Fibroblast of the aortic adventitia (primary cell): ENCODE measurements around the gene ZFP64. TPM values are rescaled to one million over a fixed set of nuclear protein-coding genes. Genes with fewer than 3 reads are reported as not detected.

Source experiments
- DNase-seq: peaks from one replicate; pipeline ENCODE4 v3.0.0-alpha.2; 2010; ENCODE audit warnings: low read depth
- H3K4me3 ChIP-seq: 2 replicates; pipeline ENCODE4 v1.5.1; 2011; ENCODE audit warnings: low read depth, mild to moderate bottlenecking, control low read depth, low read length, moderate library complexity
- total RNA-seq: library from RNA; depleted of rRNA; stranded (reverse); fragments of >200 nt; gene quantifications from 2 replicates; pipeline ENCODE4 v1.2.3, GENCODE V29; 2012; ENCODE audit warnings: low replicate concordance
- TF ChIP-seq, protein P1 (sequence below): IDR thresholded peaks from 2 replicates; pipeline ENCODE4 v1.5.1; 2011; ENCODE audit warnings: mild to moderate bottlenecking, low read length, control low read depth, inconsistent platforms; ENCODE audit not compliant: insufficient read depth

ZFP64 gene
- total RNA-seq, 1 donor = 21.9 TPM

DNA sequence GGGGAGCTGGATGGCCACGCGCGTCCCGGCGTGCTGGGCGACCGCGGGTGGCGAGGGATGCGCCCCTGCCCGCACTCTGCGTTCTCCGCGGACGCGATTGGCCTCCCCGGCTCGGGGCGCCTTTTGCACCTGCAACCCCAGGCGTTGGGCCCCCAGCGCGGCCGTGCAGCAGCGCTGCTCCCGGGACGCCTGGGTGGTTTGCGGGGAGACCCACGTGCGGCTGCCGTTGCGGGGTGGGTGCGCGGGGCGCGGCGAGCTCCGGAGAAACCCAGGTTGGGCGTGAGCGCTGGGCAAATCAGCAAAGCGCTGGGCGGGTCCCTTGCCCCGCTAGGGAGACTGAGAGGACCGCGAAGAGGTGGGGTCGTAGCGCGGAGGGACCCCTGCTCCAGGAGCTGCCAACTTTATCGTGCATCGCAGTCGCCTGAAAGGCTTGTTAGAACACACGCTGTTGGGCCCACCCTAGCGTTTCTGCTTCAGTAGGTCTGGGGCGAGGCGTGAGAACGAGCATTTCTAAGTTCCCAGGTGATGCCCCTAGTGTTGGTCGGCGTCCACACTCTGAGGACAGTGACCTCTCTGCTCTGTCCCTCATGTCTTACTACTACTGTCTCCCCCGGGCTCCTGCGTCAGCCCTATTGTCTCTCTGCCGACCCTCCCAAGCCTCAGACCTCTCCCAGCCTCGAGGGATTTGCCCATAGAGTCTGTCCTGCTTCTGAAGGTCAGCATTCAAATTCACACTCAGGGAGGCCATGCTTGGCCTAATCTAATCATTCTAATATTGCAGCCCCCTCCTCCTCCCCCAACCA is 538 bp upstream of the ZFP64 start:
- H3K4me3 ChIP-seq = peak overlapping the region; percentile 86
- DNase-seq = peak; percentile 11
- TF ChIP-seq, protein P1, sequence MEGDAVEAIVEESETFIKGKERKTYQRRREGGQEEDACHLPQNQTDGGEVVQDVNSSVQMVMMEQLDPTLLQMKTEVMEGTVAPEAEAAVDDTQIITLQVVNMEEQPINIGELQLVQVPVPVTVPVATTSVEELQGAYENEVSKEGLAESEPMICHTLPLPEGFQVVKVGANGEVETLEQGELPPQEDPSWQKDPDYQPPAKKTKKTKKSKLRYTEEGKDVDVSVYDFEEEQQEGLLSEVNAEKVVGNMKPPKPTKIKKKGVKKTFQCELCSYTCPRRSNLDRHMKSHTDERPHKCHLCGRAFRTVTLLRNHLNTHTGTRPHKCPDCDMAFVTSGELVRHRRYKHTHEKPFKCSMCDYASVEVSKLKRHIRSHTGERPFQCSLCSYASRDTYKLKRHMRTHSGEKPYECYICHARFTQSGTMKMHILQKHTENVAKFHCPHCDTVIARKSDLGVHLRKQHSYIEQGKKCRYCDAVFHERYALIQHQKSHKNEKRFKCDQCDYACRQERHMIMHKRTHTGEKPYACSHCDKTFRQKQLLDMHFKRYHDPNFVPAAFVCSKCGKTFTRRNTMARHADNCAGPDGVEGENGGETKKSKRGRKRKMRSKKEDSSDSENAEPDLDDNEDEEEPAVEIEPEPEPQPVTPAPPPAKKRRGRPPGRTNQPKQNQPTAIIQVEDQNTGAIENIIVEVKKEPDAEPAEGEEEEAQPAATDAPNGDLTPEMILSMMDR = peak; percentile 10

DNA sequence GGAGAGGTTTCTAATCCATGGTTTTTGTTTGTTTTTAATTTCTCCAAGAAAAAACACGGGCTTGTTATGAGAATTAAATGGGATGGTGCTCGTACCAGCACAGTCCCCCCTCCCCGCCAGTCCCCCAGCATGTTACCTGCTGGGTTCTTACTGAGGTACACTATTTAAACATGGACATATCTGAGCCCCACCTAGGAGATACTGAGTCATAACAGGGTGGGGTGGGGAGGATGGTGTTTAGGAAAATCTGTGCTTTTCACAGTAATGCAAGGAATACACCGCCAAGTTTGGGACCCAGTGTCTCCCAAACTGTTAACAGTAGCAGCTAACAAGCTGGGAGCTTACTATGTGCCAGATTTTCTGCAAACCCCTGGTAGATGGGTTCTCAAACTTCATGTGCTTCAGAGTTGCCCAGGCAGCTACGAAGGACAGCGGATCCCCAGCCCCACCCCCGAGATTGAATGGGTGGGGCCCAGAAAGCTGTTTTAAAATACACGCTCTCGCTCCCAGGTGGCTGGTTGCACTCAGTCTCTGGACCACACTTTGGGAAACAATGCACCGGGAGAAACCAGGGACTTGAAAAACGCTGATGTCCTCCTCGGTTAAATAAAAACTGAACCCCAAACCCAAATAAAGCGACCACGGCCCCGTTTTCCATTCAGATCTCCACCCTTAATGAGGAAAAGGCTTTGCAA is 995 bp downstream of the ZFP64 start:
- DNase-seq = peak; percentile 25
- peak overlapping the region; percentile 86 for H3K4me3 ChIP-seq
- TF ChIP-seq, protein P1 = no peak

DNA sequence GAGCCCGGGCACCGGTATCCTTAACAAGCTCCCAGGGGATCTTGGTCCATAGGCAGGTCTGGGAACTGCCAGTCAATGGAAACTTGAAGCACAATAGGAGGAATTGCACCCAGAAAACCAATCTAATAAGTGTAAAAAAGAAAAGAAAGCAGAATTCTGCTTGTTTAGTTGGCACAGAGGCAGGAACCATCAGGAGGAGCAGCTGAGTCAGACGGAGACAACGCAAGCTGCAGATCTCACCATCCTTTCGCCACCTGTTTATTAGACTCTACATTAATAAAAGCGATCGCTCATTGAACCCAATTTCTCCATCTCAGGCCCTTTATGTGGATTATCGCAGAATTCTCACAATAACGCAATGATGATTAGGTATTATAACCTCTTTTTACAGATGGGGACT is 9.8 kb downstream of the ZFP64 start:
- TF ChIP-seq, protein P1 = no peak
- DNase-seq = no peak

DNA sequence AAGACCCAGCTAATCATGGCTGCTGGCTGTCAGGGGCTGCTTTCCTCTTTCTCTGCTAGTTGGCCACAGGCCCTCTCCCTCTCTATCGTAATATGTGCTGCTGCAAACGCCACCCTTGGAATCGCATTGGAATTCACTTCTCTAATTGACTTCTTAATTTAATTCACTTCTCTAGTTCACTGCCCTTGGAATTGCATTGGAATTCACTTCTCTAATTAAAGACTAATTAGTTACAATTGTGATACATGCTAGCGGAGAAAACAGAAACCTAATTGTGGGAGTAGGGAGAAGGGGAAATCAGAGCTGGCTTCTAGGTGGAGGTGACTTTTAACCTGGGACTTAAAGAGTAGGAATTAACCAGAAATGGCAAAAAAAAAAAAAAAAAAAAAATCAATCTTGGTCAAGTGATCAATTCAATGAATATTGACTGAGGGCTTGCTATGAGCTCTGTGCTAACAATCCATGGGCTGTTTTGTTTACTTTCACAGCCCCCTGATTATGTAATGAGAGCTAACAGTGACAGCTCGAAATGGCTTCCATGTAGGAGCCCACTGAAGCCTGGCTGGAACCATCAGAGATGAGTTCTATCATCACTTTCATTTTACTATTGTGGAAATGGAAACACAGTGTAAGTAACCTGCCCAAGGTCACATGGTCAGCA is 11.3 kb downstream of the ZFP64 start:
- TF ChIP-seq, protein P1 = no peak
- DNase-seq = no peak
- no peak overlapping the region for H3K4me3 ChIP-seq

More for the DNA sequence above, 9.8 kb downstream of the ZFP64 start:
- no peak overlapping the region for H3K4me3 ChIP-seq

DNA sequence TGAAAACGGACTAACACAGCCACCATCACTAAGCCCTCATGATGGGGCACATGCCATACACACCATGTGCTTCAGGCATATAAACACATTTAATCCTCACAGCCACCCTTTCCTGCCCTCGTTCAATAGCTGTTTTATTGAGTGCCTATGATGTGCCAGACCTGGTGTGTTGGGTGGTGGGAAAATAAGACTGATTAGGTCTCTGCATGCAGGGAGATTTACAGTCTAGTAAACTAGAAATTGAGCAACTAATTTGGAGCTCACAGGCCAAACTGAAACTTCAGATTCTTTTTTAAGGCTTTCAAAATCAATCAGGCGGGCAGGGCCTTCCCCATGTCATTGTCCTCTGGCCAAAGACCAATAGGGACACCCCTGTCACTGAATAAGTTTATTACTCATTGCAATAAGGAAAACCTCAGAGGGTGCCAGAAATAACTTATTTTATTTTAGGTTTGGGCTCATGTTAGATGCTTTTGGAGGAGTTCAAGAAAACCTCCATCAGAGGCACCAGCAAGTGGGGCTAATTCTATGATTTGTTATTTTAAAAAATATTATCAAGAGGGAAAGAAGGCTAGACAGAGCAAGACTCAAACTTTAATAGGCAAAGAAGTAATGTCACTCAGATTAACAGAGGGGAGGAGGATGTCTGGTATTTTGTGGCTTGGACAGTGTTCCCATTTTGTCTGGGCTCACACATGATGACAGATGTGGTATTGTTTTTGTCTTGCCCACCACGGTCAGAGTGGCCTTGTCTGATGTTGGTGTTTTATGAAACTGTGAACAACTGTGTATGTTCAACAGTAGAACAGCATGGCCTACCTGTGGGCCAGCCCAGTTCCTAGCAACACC is 12.0 kb downstream of the ZFP64 start:
- H3K4me3 ChIP-seq = no peak overlapping the region
- TF ChIP-seq, protein P1 = no peak
- DNase-seq = no peak

DNA sequence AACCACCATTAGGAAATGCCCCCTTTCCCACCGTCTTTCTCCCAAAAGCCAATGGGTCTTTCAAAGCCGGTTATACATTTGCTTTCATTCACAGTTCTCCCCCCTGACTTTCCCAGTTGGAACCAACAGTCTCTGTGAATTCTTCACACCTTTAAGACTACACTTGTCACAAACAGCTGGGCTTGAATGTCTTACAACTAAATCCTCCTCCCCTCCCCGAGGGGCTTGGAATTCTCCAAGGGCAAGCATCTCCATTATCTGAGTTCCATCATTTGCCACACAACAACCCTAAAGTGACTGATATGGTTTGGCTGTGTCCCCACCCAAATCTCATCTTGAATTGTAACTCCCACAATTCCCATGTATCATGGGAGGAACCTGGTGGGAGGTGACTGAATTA is 12.9 kb downstream of the ZFP64 start:
- H3K4me3 ChIP-seq = no peak overlapping the region
- no peak for DNase-seq
- TF ChIP-seq, protein P1 = no peak
